ENCODE measurements around the gene ARHGAP44. TPM values are rescaled to one million over a fixed set of nuclear protein-coding genes. Genes with fewer than 3 reads are reported as not detected.
A peak's percentile ranks its signal among the peaks of the same experiment; 100 is the strongest.

Gene ARHGAP44
- polyA plus RNA-seq, 1 donor (not counting 4 experiments of a cell fraction or from before 2014, with no cell fraction given), result 2.2 TPM

DNA sequence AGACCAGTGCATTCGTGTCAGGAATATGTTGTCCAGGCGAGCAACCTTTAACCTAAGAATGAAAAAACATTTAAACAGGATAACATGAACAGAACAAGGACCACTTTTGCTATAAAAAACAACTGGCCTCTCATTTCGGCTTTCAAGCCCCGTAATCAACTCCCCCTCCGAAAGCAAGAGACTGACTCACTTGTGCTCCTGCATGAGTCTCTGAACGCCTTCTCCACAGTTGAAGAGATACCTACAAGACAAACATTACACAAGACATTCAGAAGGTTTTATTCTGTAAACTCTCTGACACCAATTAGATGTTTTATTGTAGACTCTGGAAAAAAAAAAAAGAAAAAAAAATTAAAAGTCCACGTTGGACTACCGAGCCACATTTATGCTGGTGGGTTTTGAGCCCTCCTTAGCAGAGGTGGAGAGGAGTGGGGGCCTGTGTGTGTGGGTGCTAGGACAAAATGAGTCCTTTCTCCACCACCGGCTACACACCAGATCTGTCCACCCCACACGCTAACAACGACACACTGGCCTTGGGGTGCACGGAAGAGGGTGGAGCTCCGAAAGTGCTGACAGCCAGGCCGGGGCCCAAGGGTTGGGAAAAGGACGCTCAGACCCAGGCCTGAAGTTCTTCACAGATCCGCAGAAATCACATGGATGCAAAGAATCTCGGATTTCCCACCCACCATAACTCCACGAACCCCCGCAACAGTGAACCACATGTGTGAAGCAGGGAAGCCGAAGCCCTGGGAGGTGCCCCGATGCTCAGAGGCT lies 227.8 kb downstream of the ARHGAP44 start:
- Histone ChIP-seq H2AFZ (ENCODE audit: control insufficient read depth, low read length) (peak overlapping the region; percentile 86), H3K79me2 (ENCODE audit: control insufficient read depth, insufficient read depth, low read length) (peaks cover 28% of the 10 kb centered on the region), H3K9me1 (ENCODE audit: control insufficient read depth, extremely low read depth, insufficient read depth, low read length) (no peaks in the 10 kb centered on the region), H3K4me2 (ENCODE audit: control insufficient read depth, extremely low read depth, insufficient read depth, low read depth, low read length) (peak overlapping the region; percentile 91), H3K4me3 (ENCODE audit: control insufficient read depth in 2 of 3, extremely low read depth in 1 of 3, insufficient read depth in 2 of 3, low read depth in 1 of 3, low read length in 3 of 3) (peak overlapping the region; percentile 80 to 91 (median 90)), H3K27me3 (ENCODE audit: control insufficient read depth, extremely low read depth, insufficient read depth, low read length) (no peaks in the 10 kb centered on the region), H3K27ac (ENCODE audit: control insufficient read depth, insufficient read depth, low read length) (peak overlapping the region; percentile 83), H3K9ac (ENCODE audit: control insufficient read depth, extremely low read depth, insufficient read depth, low read length) (peak overlapping the region; percentile 92), H3K4me1 (ENCODE audit: control insufficient read depth, extremely low read depth, insufficient read depth, low read length) (peaks cover 6% of the 10 kb centered on the region), H4K20me1 (ENCODE audit: control insufficient read depth, extremely low read depth, insufficient read depth, low read length) (no peaks in the 10 kb centered on the region), H3K36me3 (ENCODE audit: control insufficient read depth in 2 of 2, extremely low read depth in 1 of 2, insufficient read depth in 2 of 2, low read length in 2 of 2) (peaks cover 25 to 27% of the 10 kb centered on the region in 2 experiments), H3K9me3 (ENCODE audit: control insufficient read depth, low read depth, low read length) (no peaks in the 10 kb centered on the region)
- DNase-seq (ENCODE audit: low read depth, low spot score) (no peak), FAIRE-seq (no peak)
- TF ChIP-seq EZH2 (IDR thresholded peaks at IDR 0.05; ENCODE audit: low read length), result no peak
- TF ChIP-seq, protein P1, sequence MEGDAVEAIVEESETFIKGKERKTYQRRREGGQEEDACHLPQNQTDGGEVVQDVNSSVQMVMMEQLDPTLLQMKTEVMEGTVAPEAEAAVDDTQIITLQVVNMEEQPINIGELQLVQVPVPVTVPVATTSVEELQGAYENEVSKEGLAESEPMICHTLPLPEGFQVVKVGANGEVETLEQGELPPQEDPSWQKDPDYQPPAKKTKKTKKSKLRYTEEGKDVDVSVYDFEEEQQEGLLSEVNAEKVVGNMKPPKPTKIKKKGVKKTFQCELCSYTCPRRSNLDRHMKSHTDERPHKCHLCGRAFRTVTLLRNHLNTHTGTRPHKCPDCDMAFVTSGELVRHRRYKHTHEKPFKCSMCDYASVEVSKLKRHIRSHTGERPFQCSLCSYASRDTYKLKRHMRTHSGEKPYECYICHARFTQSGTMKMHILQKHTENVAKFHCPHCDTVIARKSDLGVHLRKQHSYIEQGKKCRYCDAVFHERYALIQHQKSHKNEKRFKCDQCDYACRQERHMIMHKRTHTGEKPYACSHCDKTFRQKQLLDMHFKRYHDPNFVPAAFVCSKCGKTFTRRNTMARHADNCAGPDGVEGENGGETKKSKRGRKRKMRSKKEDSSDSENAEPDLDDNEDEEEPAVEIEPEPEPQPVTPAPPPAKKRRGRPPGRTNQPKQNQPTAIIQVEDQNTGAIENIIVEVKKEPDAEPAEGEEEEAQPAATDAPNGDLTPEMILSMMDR (optimal IDR thresholded peaks at IDR 0.05 in 1 of 3, IDR thresholded peaks at IDR 0.05 in 1 of 3, conservative IDR thresholded peaks at IDR 0.05 in 1 of 3; ENCODE audit: extremely low read depth in 1 of 3, insufficient read depth in 2 of 3, low read length in 3 of 3), result no peak
- dilution Hi-C loops (cut with MboI; ENCODE audit: extremely low pct_ligation_motif_present, low sequenced_read_pairs), result no loop called here

DNA sequence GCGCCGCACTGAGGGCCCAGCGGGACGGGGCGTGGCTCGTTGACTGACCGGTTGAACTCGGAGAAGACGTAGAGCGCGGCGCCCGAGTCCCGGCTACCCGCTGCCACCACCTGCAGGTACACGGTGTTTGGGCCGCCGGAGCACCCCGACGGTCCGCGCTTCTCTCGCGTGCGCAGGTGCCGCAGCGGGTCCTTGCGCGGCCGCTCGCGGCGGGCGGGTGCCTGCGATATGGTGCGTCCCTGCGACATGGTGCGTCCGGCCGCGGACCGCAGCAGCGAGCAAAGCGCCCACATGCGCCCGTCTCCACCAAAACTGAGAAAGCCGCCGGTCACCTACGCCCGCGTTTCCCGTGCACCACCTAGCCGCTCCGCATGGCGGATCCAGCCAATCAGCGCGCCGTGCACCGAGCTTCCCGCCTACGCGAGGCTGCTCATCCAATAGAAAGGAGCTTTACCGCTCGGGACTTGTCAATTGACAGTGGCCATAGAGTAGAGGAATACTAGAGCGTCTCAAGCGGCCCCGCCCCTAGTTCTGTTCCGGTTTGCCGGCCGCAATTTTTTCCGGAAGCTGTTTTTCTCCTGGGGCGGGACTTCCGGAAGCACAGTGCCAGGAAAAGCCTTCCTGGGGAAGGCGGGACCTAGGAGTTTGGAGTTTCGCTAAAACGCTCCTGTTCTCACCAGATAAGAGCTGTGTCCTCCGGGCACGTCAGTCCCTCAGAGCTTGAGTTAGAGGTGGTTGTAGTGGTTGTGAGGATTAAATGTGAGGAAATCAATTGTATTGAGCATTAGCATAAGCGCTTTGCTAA lies 228.6 kb downstream of the ARHGAP44 start, which contains the start of gene ELAC2:
TSS of gene ELAC2 (minus strand) at position 373 of the 805 bp plus-strand sequence. CDS start at position 293, 80 bp downstream.
- DNase-seq (ENCODE audit: low read depth, low spot score), result peak; percentile 91
- H3K9ac ChIP-seq (ENCODE audit: control insufficient read depth, extremely low read depth, insufficient read depth, low read length), result peak within 1 kb of the TSS; percentile 92
- peak within 1 kb of the TSS; percentile 91 for H3K4me2 ChIP-seq (ENCODE audit: control insufficient read depth, extremely low read depth, insufficient read depth, low read depth, low read length)
- H4K20me1 ChIP-seq (ENCODE audit: control insufficient read depth, extremely low read depth, insufficient read depth, low read length), result no peaks in the 10 kb centered on the region
- TF ChIP-seq, protein P1 (optimal IDR thresholded peaks at IDR 0.05 in 1 of 3, IDR thresholded peaks at IDR 0.05 in 1 of 3, conservative IDR thresholded peaks at IDR 0.05 in 1 of 3; ENCODE audit: extremely low read depth in 1 of 3, insufficient read depth in 2 of 3, low read length in 3 of 3), result peak in 2 of 3 experiments; percentile 13 to 14
- no peak for TF ChIP-seq EZH2 (IDR thresholded peaks at IDR 0.05; ENCODE audit: low read length)
- peak within 1 kb of the TSS; percentile 95 for H2AFZ ChIP-seq (ENCODE audit: control insufficient read depth, low read length)
- H3K9me3 ChIP-seq (ENCODE audit: control insufficient read depth, low read depth, low read length), result no peaks in the 10 kb centered on the region
- peak; percentile 88 for FAIRE-seq
- no peaks in the 10 kb centered on the region for H3K9me1 ChIP-seq (ENCODE audit: control insufficient read depth, extremely low read depth, insufficient read depth, low read length)
- peak within 1 kb of the TSS; percentile 80 to 91 (median 90) for H3K4me3 ChIP-seq (ENCODE audit: control insufficient read depth in 2 of 3, extremely low read depth in 1 of 3, insufficient read depth in 2 of 3, low read depth in 1 of 3, low read length in 3 of 3)
- peaks cover 25% of the 10 kb centered on the region for H3K79me2 ChIP-seq (ENCODE audit: control insufficient read depth, insufficient read depth, low read length)
- H3K4me1 ChIP-seq (ENCODE audit: control insufficient read depth, extremely low read depth, insufficient read depth, low read length), result peaks cover 6% of the 10 kb centered on the region
- H3K27me3 ChIP-seq (ENCODE audit: control insufficient read depth, extremely low read depth, insufficient read depth, low read length), result no peaks in the 10 kb centered on the region
- dilution Hi-C loops (cut with MboI; ENCODE audit: extremely low pct_ligation_motif_present, low sequenced_read_pairs), result no loop called here
- H3K27ac ChIP-seq (ENCODE audit: control insufficient read depth, insufficient read depth, low read length), result peak within 1 kb of the TSS; percentile 83
- H3K36me3 ChIP-seq (ENCODE audit: control insufficient read depth in 2 of 2, extremely low read depth in 1 of 2, insufficient read depth in 2 of 2, low read length in 2 of 2), result peaks cover 19 to 21% of the 10 kb centered on the region in 2 experiments
